ENCODE results near the gene ZBTB16.

DNA sequence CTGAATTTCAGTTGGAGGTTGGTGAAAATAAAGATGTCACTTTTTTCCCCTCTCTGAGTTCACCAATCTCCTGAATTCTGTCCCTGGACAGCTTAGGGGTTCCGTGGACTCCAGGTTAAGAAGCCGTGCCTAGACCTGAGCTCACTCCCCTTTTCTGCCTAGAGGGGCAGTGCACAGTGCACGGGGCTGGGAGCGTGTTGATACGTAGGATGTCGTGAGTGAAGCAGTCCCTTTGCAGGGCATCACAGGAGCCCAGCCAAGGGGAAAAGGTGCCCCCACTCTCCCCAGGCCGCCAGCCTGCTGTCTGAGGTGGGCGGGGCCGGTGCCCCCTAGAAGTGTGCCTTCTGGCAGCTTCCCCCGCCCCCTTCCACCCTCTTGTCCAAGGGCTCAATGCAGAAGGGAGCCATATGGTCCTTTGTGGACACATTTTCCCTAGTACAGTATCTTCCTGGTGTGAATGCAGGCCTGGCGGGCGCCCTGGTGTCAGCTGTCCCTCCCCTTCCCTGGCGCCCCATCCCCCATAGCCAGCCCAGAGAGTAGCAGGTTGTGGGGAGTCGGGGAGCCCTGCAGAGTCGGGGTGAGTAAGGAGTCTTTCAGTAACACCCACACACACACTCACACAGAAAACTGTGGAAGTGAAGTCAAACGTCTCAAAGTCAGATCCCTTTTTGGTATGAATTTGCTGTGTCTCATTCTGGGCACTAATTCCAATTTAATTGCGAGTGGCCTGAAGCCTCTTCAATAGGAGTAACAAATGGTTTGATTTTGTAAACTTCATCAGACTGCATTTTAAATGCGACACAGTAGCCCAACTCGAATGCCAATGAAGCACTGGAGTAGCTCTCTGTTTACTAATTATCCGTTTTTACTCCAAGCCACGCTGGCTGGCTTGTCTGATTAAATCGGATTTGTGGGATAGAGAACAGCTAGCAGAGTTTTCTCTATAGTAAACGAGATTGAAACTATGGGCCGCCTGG lies 169.2 kb downstream of the ZBTB16 start:
- TF ChIP-seq ZNF660 (tag by site-specific recombination; IDR thresholded peaks at IDR 0.05): no peak
- no peak for TF ChIP-seq ZNF830 (tag by site-specific recombination; IDR thresholded peaks at IDR 0.05; ENCODE audit: low read depth)
- no peak for TF ChIP-seq ZNF501 (tag by site-specific recombination; IDR thresholded peaks at IDR 0.05)
- TF ChIP-seq, protein P1, sequence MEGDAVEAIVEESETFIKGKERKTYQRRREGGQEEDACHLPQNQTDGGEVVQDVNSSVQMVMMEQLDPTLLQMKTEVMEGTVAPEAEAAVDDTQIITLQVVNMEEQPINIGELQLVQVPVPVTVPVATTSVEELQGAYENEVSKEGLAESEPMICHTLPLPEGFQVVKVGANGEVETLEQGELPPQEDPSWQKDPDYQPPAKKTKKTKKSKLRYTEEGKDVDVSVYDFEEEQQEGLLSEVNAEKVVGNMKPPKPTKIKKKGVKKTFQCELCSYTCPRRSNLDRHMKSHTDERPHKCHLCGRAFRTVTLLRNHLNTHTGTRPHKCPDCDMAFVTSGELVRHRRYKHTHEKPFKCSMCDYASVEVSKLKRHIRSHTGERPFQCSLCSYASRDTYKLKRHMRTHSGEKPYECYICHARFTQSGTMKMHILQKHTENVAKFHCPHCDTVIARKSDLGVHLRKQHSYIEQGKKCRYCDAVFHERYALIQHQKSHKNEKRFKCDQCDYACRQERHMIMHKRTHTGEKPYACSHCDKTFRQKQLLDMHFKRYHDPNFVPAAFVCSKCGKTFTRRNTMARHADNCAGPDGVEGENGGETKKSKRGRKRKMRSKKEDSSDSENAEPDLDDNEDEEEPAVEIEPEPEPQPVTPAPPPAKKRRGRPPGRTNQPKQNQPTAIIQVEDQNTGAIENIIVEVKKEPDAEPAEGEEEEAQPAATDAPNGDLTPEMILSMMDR (tag by site-specific recombination; IDR thresholded peaks at IDR 0.05): no peak
- TF ChIP-seq, protein P2, sequence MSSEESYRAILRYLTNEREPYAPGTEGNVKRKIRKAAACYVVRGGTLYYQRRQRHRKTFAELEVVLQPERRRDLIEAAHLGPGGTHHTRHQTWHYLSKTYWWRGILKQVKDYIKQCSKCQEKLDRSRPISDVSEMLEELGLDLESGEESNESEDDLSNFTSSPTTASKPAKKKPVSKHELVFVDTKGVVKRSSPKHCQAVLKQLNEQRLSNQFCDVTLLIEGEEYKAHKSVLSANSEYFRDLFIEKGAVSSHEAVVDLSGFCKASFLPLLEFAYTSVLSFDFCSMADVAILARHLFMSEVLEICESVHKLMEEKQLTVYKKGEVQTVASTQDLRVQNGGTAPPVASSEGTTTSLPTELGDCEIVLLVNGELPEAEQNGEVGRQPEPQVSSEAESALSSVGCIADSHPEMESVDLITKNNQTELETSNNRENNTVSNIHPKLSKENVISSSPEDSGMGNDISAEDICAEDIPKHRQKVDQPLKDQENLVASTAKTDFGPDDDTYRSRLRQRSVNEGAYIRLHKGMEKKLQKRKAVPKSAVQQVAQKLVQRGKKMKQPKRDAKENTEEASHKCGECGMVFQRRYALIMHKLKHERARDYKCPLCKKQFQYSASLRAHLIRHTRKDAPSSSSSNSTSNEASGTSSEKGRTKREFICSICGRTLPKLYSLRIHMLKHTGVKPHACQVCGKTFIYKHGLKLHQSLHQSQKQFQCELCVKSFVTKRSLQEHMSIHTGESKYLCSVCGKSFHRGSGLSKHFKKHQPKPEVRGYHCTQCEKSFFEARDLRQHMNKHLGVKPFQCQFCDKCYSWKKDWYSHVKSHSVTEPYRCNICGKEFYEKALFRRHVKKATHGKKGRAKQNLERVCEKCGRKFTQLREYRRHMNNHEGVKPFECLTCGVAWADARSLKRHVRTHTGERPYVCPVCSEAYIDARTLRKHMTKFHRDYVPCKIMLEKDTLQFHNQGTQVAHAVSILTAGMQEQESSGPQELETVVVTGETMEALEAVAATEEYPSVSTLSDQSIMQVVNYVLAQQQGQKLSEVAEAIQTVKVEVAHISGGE (tag by site-specific recombination; conservative IDR thresholded peaks at IDR 0.05; ENCODE audit: low read depth): no peak
- no peak for TF ChIP-seq SP3 (tag by site-specific recombination; IDR thresholded peaks at IDR 0.05)
- no peak for TF ChIP-seq BCL11B (tag by site-specific recombination; IDR thresholded peaks at IDR 0.05; ENCODE audit: low read depth)
- TF ChIP-seq ZNF510 (tag by site-specific recombination; IDR thresholded peaks at IDR 0.05; ENCODE audit: insufficient replicate concordance): no peak
- no peak for TF ChIP-seq ZNF138 (tag by site-specific recombination; IDR thresholded peaks at IDR 0.05; ENCODE audit: borderline replicate concordance)
- no peak for TF ChIP-seq SP2 (tag by site-specific recombination; IDR thresholded peaks at IDR 0.05)
- TF ChIP-seq ZNF146 (tag by site-specific recombination; IDR thresholded peaks at IDR 0.05): no peak
- no peak for TF ChIP-seq ZNF184 (tag by site-specific recombination; IDR thresholded peaks at IDR 0.05)
- no peak for TF ChIP-seq ZNF843 (tag by site-specific recombination; IDR thresholded peaks at IDR 0.05)
- no peak for TF ChIP-seq ZNF426 (tag by site-specific recombination; IDR thresholded peaks at IDR 0.05)

Measured in HEK293 (cell line).